K562 treated with DMSO at 1 percent for 12 hours (cell line): ENCODE measurements around the gene SERTM2. TPM values are rescaled to one million over a fixed set of nuclear protein-coding genes. Genes with fewer than 3 reads are reported as not detected.

Experiments
- total RNA-seq: library from RNA; unstranded; fragments of 300-600 nt; gene quantifications from 2 replicates; pipeline ENCODE4 v1.2.3, GENCODE V29; 2022; ENCODE audit not compliant: insufficient read depth

The SERTM2 gene
- total RNA-seq, result not detected in 2 replicates

GRCh38 chrX:111511477-111511876 lies at the start of gene SERTM2:
SERTM2 (plus strand) TSS chrX:111511645; CDS start chrX:111518858, 7,213 bp downstream.

Other genes starting within 250 kb of the SERTM2 start
- not detected in 2 replicates for gene CAPN6, start 241.2 kb upstream of the SERTM2 start, total RNA-seq
- not detected in 2 replicates for gene DCX, start 99.5 kb upstream of the SERTM2 start, total RNA-seq
- gene ALG13, start 169.5 kb downstream of the SERTM2 start, total RNA-seq, result 16.4 and 25.1 TPM in 2 replicates